ENCODE results near the gene ZDHHC20.
"Not testable (repeated sequence)": the region's sequence is repeated elsewhere in the genome, so short reads cannot be mapped to it uniquely, and the experiment has no call there.

The ZDHHC20 gene

DNA sequence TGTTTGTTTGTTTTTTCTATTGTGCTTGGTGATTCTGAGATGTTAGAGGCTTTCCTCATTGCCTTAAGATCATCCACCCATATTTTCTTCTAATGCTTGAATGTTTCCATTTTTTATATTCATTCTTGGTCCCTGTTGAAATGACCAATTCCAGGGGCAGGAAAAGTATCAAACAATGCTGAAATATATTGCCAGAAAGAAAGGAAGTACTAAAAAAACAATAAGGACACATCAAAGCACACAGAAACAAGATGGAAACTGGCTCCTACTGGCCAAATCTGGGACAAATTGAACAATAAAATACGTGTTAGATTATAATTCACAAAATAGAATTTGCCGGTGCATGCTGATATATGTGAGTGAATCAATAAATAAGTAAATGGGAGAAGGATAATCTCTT is 23.9 kb downstream of the ZDHHC20 start:
- no peak for DNase-seq

DNA sequence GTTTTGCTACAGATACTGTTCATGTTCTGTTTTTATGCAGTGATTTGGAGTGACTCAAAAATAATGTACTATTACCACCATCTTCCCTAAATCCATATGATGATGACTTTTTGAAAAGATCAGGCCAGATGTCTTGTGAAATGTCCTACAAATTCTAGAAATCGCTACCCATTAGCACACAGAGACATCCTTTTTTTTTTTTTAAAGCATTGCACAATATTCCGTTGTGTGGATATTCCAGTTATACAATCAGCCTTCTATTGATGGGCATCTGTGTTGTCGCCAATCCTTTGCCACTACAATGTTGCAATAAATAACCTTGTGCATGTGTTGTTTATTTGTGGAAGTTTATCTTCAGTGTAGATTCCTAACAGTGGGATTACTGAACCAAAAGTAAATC is 24.5 kb downstream of the ZDHHC20 start:
- DNase-seq = no peak

- DNase-seq = no peak
Measured at GRCh38 chr13:21429211-21429610, 29.9 kb downstream of the ZDHHC20 start.

GRCh38 chr13:21427741-21428140 is 31.4 kb downstream of the ZDHHC20 start:
- no peak for DNase-seq

DNA sequence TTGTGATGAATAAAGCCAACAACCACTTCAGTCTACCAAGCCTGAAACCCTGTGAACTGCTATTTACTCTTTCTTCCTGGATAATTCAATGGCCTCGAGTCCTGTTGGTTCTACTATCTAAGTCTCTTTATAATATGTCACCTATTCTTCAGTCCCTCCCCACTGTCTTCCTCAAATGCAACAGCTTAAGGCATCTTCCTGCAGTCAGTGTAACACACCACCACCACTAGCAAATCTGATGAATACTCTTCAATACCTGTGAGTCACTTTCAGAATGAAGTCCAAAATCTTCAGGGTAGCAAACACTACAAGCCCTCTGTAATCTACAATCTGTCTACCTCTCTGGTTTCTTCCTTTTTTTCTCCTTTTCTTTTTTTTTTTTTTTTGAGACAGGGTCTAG is 32.9 kb downstream of the ZDHHC20 start:
- no peak for DNase-seq

DNA sequence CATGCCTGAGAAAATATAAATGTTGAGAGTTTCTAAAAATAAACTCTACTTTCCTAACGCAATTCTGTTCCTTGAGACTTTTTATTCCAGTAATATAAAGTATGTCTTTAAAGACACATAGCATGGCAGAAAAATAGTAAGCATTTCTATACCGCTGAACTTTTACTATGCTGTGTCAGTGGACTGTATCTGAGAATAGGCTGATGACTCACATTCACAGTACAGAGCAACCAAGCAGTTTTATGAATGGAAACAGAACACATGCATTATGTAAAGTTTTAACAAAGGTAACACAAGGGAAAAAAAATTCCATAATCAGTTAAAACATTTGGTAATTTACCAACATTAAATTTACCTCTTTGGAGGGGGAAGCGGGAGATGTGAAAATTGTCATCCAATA is 38.4 kb downstream of the ZDHHC20 start:
- no peak for DNase-seq

DNA sequence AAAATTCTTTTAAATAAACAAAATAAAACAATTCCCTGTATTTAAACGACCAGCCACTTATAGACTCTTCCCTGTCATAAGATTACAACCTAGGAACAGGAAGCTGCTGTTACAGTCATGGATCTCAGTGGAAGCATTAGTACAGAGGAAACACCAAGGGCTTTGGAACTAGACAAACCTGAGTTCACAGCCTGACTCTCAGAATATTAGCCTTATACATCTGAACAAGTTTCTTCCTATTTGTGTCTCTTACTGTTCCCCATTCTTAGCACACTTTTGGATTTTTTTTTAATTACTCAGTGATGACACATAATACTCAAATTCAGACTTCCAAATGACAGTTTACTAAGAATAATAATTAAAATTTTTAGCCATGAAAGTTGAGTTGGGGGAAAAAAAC is 46.1 kb downstream of the ZDHHC20 start:
- DNase-seq = no peak

DNA sequence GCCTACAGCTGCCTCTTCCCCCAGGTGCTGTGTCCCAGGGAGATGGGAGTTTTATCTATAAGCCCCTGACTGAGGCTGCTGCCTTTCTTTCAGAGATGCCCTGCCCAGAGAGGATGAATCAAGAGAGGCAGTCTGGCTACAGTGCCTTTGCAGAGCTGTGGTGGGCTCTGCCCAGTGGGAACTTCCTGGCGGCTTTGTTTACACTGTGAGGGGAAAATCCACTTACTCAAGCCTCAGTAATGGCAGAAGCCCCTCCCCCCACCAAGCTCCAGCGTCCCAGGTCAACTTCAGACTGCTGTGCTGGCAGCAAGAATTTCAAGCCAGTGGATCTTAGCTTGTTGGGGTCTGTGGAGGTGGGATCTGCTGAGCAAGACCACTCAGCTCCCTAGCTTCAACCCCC is 48.6 kb downstream of the ZDHHC20 start:
- not testable (repeated sequence) for DNase-seq

DNA sequence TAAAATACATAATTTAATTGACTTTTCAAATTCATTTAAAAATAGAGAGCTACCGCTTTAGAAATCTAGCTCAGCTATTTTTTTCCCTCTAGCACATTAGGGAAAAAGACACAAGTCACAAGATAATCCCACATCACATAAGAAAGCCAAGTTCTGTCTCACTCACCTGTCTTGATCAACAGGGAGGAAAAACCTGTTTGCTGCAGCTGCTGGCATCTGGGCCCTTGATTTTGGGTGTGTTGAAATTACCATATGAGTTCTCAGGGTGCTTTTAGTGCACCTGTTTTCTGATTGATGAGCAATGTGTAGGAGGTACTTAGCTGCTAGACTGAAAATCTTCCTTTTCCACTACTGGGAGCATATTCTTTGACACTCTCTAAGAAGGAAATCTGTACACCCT is 53.8 kb downstream of the ZDHHC20 start:
- DNase-seq = no peak

- peak; percentile 16 for DNase-seq
Measured at GRCh38 chr13:21402586-21403307, 56.4 kb downstream of the ZDHHC20 start.

DNA sequence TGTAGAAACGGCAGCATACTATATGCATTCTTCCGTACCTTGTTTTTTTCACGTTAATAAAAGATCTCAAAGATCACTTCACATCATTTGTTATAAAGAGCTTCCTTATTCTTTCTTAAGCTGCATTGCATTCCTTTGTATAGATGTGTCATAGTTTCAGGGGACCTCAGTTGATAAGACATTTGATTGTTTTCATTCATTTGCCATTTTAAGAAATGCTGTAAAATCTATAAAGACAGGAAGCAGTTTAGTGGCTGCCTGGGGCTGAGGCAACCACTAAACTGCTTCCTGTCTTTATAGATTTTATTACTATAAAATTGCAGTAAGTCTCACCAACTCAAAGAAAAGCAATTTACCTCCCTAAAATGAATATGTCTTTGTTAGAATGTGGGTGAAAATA is 59.4 kb downstream of the ZDHHC20 start:
- DNase-seq = no peak

GRCh38 chr13:21395953-21396352 is 63.1 kb downstream of the ZDHHC20 start:
- DNase-seq = peak; percentile 29

- no peak for DNase-seq
Measured at GRCh38 chr13:21389124-21389523, 70.0 kb downstream of the ZDHHC20 start.

DNA sequence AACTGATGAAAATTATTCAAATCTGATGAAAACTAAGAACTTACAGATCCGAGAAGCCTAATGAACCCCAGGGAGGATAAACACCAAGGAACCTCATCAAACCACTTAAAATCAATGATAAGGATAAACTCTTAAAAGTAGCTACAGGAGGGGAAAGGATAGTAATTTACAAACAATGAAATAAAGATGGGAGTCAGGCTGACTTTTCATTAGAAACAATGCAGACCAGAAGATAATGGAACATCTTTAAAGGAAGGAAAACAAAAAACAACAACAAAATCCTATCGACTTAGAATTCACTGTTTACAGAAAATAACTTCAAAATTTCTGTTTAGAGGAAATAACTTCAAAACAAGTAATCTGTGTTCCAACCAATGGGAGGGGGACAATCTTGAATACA is 73.4 kb downstream of the ZDHHC20 start:
- DNase-seq = no peak

- DNase-seq = no peak
Measured at GRCh38 chr13:21383090-21383489, 76.0 kb downstream of the ZDHHC20 start.

DNA sequence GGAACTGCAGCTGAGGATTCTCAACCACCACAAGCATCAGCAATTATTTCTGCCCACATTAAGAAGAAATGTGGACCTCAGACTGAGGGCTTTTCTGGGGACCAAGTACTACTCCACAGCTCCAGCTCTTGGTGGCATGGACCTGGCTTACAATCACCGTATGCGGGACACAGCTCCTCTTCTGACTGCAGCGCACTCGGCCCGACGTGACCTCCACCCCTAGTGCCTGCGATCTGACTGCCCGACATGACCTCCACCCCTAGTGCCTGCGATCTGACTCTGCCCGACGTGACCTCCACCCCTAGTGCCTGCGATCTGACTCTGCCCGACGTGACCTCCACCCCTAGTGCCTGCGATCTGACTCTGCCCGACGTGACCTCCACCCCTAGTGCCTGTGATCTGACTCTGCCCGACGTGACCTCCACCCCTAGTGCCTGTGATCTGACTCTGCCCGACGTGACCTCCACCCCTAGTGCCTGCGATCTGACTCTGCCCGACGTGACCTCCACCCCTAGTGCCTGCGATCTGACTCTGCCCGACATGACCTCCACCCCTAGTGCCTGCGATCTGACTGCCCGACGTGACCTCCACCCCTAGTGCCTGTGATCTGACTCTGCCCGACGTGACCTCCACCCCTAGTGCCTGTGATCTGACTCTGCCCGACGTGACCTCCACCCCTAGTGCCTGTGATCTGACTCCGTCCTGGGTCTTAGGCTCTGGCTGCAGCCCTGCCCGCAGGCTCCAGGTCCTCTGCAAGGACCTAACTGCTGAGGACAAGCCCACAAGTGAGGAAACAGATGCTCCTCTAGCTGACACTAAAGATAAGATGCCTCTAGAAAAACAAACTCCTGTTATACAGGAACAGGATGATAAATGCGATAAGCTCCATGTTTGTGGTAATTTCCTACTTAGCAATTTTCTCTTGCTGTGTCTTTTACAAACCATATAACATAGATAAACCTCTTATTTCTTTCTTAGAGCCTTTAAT is 81.8 kb downstream of the ZDHHC20 start:
- DNase-seq = not testable (repeated sequence)

DNA sequence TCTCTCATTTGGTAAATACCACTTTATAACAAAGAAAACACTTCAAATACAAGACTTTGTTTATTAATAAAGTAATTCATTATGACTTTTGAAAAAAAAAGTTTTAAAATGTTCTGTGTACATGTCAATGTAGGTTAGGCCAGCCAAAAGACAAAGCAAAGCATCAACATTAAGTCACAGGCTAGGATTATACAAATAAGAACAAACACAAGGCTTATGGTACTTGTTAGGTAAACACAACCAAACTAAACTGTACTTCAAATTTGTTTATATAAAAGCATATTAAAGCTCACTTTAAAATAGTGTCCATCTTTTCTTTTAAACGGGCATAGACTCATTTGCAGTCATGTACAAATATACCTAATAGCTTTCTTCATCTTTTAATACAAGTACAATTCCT is 86.6 kb downstream of the ZDHHC20 start:
- DNase-seq = no peak

GRCh38 chr13:21371011-21371410 is 88.1 kb downstream of the ZDHHC20 start:
- DNase-seq = no peak

- DNase-seq = no peak
Measured at GRCh38 chr13:21365574-21365973, 93.5 kb downstream of the ZDHHC20 start.

- no peak for DNase-seq
Measured at GRCh38 chr13:21364916-21365315, 94.2 kb downstream of the ZDHHC20 start.

GRCh38 chr13:21364357-21364756 is 94.7 kb downstream of the ZDHHC20 start:
- DNase-seq = no peak

DNA sequence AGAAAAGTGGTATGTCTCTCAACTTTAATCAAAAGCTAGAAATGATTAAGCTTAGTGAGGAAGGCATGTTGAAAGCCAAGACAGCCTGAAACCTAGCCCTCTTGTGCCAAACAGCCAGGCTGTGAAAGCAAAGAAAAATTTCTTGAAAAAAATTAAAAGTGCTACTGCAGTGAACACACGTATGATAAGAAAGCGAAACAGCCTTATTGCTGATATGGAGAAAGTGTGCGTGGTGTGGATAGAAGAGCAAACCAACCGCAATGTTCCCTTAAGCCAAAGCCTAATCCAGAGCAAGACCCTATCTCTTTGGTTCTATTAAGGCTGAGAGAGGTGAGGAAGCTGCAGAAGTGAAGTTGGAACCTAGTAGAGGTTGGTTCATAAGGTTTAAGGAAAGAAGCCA is 96.4 kb downstream of the ZDHHC20 start:
- no peak for DNase-seq

GRCh38 chr13:21361706-21362105 is 97.4 kb downstream of the ZDHHC20 start:
- DNase-seq = no peak

DNA sequence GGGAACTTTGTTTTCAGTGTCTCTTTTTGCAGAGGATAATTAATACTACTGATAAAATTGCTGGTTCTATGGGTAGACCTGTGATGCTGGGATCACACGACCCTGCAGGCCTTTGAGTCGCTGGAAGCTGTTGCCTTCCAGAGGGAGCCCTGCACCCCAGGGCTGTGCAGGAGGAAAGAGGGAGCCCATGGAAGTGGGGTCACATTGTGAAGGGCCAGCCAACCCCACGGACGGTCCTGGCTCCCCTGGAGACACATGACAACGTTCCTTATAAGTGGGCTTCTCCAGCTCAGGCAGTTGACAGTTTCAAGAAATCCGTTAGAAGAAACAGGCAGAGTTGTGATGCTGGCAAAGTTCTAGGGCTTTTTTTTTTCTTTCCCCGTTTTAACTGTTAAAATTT is 98.0 kb downstream of the ZDHHC20 start:
- DNase-seq = no peak

Measured in activated naive CD4-positive, alpha-beta T cell treated with anti-CD3 and anti-CD28 coated beads, Interleukin-2, amount 50 U/mL, for 16 hours (primary cell).